Measurements from ENCODE around the gene PCOLCE2.

PCOLCE2 gene

GRCh38 chr3:142815803-142816202 is 73.1 kb downstream of the PCOLCE2 start:
- DNase-seq (ENCODE audit: low read depth in 2 of 2): no peak
- TF ChIP-seq CTCF (IDR thresholded peaks at IDR 0.05; ENCODE audit: low read depth, low read length): no peak
- no peak overlapping the region for H3K4me3 ChIP-seq (replicated peaks in 1 of 2; ENCODE audit: low read depth in 2 of 2, low read length in 2 of 2)

- no peak for DNase-seq (ENCODE audit: low read depth in 2 of 2)
- H3K4me3 ChIP-seq (replicated peaks in 1 of 2; ENCODE audit: low read depth in 2 of 2, low read length in 2 of 2): no peak overlapping the region
- TF ChIP-seq CTCF (IDR thresholded peaks at IDR 0.05; ENCODE audit: low read depth, low read length): no peak
Measured at GRCh38 chr3:142809259-142809658, 79.6 kb downstream of the PCOLCE2 start.

DNA sequence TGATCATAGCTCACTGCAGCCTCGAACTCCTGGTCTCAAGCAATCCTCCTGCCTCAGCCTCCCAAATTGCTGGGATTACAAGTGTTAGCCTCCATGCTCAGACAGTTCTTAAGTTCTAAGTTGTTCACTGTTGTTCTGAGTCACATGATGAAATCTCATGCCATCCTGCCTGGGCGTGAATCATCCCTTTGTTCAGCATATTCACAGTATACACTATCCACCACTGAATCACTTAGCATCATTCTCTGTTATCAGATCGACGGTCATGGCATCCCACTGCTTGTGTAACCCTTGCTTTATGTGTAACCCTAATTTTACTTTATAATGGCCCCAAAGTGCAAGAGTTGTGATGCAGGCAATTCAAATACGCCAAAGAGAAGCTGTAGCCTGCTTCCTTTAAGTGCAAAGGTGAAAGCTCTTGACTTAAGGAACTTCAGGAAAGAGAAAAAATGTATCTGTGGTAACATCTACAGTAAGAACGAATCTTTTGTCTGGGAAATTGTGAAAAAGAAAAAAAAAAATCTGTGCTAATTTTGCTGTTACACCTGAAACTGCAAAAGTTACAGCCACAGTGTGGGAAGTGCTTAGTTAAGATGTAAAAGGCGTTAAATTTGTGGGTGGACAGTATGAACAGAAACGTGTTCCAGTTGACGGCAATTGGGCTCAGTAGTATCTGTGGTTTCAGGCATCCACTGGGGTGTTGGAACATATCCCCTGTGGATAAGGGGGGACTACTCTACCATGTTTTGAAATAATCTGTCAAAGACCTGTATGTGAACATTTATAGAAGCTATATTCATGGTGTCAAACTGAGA is 80.6 kb downstream of the PCOLCE2 start:
- peak; percentile 55 to 93 for DNase-seq (ENCODE audit: low read depth in 2 of 2)
- no peak for TF ChIP-seq CTCF (IDR thresholded peaks at IDR 0.05; ENCODE audit: low read depth, low read length)
- no peak overlapping the region for H3K4me3 ChIP-seq (replicated peaks in 1 of 2; ENCODE audit: low read depth in 2 of 2, low read length in 2 of 2)

DNA sequence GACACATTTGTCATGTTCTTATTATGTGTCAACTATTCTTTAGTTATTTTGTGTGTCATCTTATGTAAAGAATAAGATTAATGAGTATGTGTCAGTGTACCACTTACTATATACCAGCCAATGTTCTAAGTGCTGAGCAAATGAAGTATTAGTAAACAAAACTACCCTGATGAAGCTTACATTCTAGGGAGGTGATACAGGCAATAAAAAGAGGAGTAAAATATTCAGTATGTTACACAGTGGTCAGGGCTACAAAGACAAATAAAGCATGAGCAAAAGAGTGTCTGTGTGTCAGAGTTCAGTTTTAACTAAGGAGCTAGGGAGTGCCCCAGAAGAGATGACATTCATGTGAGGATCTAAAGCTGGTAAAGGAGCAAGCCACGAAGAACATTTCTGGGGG is 86.0 kb downstream of the PCOLCE2 start:
- no peak overlapping the region for H3K4me3 ChIP-seq (replicated peaks in 1 of 2; ENCODE audit: low read depth in 2 of 2, low read length in 2 of 2)
- no peak for DNase-seq (ENCODE audit: low read depth in 2 of 2)
- no peak for TF ChIP-seq CTCF (IDR thresholded peaks at IDR 0.05; ENCODE audit: low read depth, low read length)

DNA sequence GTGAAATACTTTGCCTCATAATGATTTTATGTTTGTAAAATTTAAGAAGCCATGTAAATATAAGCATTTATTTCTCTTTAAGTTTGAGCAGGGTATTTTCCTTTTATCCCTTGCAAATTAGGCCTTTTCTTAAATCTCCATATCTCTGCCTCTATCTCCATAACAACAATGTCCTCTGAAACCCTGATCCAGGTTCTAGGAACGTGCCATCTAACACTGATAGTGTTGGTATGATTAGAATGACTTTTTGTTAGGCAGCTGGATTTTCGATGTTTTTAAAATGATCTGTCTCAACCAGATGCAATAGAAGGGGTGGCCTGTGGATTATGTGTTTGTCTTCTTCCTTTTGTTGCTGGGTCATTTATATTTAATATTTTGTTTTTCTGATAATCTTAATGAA is 87.1 kb downstream of the PCOLCE2 start:
- TF ChIP-seq CTCF (IDR thresholded peaks at IDR 0.05; ENCODE audit: low read depth, low read length): no peak
- H3K4me3 ChIP-seq (replicated peaks in 1 of 2; ENCODE audit: low read depth in 2 of 2, low read length in 2 of 2): no peak overlapping the region
- DNase-seq (ENCODE audit: low read depth in 2 of 2): no peak

DNA sequence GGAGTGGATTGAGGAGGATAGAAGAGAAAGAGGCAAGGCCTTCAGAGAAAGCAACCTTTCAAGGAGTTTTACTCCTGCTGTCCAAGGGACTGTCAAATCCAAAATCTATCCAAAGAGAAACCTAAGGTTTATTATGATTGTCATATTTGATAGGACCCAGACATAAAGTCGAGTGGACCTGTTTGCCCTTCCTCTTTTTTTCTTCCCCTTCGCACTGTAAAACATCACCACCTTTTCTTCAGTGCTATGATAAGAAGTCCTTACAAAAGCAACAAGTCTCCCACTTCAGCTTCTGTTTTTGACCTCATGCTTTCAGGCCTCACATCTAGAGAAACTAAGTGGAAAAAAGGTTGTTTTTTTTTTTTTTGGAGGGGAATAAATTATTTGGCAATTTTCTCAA is 92.1 kb downstream of the PCOLCE2 start:
- no peak for DNase-seq (ENCODE audit: low read depth in 2 of 2)
- H3K4me3 ChIP-seq (replicated peaks in 1 of 2; ENCODE audit: low read depth in 2 of 2, low read length in 2 of 2): no peak overlapping the region
- TF ChIP-seq CTCF (IDR thresholded peaks at IDR 0.05; ENCODE audit: low read depth, low read length): no peak

- TF ChIP-seq CTCF (IDR thresholded peaks at IDR 0.05; ENCODE audit: low read depth, low read length): no peak
- DNase-seq (ENCODE audit: low read depth in 2 of 2): no peak
- H3K4me3 ChIP-seq (replicated peaks in 1 of 2; ENCODE audit: low read depth in 2 of 2, low read length in 2 of 2): no peak overlapping the region
Measured at GRCh38 chr3:142795332-142795731, 93.6 kb downstream of the PCOLCE2 start.

Measured in cardiac fibroblast (primary cell).